ENCODE results near the gene PUM1.

The PUM1 gene

DNA sequence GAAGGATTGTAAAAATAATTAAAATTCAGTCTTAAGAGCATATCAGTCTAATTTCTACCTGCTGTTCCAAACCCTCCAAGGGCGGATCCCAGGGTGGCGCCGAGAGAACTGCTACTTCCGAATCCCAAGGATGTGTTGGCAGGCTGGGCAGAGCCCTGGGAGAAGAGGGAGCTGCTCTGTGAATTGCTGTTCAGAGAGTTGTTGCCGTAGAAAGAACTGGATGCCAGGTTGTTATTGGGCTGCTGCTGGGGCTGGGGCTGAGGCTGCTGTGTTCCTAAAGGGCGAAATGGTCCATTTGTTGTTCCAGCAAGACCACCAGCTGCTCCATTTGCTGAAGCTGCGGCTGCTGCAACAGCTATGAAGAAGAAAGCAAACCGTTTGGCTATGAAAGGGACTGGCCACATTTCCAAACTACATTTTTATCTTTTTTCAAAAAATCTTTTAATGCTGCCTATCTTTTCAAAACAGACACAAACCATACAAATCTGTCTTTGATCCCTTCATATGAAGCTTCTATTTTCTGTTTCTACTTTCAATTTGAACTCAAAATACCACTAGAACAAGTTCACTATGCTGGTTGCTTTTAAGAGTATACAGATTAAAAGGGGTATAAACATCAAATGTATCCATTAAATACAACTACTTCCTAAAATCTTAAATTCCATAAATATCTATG lies 99.5 kb downstream of the PUM1 start:
- Histone ChIP-seq H2AFZ (ENCODE audit: low read depth) (no peak overlapping the region), H3K4me2 (no peak overlapping the region), H3K79me2 (ENCODE audit: insufficient read depth, low read depth) (peaks cover 26% of the 10 kb centered on the region), H4K20me1 (ENCODE audit: insufficient read depth) (peaks cover 11% of the 10 kb centered on the region), H3K27me3 (ENCODE audit: insufficient read depth, low read depth) (no peaks in the 10 kb centered on the region), H3K36me3 (ENCODE audit: insufficient read depth) (no peaks in the 10 kb centered on the region; the same call in 1 of the 2 replicates), H3K4me1 (ENCODE audit: low read depth, poor library complexity, severe bottlenecking) (peaks cover 31% of the 10 kb centered on the region), H3K4me3 (IDR thresholded peaks at IDR 0.05; ENCODE audit: insufficient read depth, low read depth, low read length) (no peak overlapping the region), H3K27ac (no peak overlapping the region), H3K9ac (no peak overlapping the region)
- TF ChIP-seq, protein P1, sequence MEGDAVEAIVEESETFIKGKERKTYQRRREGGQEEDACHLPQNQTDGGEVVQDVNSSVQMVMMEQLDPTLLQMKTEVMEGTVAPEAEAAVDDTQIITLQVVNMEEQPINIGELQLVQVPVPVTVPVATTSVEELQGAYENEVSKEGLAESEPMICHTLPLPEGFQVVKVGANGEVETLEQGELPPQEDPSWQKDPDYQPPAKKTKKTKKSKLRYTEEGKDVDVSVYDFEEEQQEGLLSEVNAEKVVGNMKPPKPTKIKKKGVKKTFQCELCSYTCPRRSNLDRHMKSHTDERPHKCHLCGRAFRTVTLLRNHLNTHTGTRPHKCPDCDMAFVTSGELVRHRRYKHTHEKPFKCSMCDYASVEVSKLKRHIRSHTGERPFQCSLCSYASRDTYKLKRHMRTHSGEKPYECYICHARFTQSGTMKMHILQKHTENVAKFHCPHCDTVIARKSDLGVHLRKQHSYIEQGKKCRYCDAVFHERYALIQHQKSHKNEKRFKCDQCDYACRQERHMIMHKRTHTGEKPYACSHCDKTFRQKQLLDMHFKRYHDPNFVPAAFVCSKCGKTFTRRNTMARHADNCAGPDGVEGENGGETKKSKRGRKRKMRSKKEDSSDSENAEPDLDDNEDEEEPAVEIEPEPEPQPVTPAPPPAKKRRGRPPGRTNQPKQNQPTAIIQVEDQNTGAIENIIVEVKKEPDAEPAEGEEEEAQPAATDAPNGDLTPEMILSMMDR (conservative IDR thresholded peaks at IDR 0.05; ENCODE audit: low read depth, low read length) = no peak

DNA sequence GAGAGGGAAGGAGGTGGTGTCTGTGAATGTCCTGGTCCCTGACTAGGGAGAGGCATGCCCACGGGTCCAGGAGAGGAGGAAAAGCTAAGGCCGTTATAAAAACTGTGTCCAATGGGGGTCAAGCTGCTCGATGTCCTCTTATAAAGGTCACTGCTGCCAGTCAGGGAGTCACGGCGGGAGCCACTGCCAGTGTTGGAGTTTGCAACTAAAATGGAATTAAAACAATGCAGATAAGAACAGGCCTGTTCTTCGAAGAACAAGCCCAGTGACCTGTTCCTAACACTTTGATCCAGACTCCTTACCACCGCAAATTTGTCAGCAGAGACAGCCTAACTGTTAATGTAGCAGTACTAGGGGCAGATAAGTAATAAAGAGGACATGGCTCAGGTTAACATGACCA lies 100.8 kb downstream of the PUM1 start:
- Histone ChIP-seq H3K4me2 (no peak overlapping the region), H3K4me1 (ENCODE audit: low read depth, poor library complexity, severe bottlenecking) (peaks cover 18% of the 10 kb centered on the region), H3K27ac (no peak overlapping the region), H3K36me3 (ENCODE audit: insufficient read depth) (no peaks in the 10 kb centered on the region; the same call in 1 of the 2 replicates), H3K27me3 (ENCODE audit: insufficient read depth, low read depth) (no peaks in the 10 kb centered on the region), H4K20me1 (ENCODE audit: insufficient read depth) (no peaks in the 10 kb centered on the region; the same call in 1 of the 2 replicates), H3K4me3 (IDR thresholded peaks at IDR 0.05; ENCODE audit: insufficient read depth, low read depth, low read length) (no peak overlapping the region), H2AFZ (ENCODE audit: low read depth) (no peak overlapping the region), H3K79me2 (ENCODE audit: insufficient read depth, low read depth) (peaks cover 18% of the 10 kb centered on the region; the same call in 1 of the 2 replicates), H3K9ac (no peak overlapping the region)
- TF ChIP-seq, protein P1 (conservative IDR thresholded peaks at IDR 0.05; ENCODE audit: low read depth, low read length) = no peak

DNA sequence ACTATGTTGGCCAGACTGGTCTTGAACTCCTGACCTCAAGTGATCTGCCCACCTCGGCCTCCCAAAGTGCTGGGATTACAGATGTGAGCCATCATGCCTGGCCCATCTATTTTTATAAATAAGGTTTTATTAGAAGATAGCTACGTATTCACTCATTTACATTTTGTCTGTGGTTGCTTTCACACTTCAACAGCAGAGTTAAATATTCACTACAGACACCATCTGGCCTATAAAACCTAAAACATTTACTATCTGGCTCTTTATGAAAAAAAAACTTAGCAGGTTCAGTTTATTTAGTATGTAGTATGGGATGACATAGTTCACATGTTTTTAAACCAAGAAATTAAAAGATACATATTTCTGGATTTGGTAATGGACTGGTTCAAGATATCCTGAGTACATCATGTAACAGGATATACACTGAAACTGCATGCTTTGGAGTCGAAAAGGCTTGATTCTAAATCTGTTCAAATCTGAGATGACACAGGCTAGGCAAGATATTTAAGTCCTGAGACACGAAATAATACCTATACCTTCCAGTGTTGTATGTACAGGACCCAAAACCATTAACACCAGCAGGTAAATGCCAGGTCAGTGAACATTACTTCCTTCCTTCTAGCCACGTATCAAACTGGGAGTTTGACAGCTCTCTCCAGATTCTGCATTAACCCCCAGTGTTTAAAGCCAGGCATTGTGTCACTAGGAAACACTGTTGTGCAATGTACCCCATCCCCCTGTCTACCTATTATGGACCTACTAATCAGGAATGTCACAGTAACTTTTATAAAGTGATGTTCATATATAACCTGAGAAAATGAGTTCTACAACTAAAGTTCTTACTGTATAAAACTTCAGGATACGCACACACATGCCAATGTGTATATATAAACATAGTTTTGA lies 102.7 kb downstream of the PUM1 start:
- Histone ChIP-seq H3K79me2 (ENCODE audit: insufficient read depth, low read depth) (peaks cover 18% of the 10 kb centered on the region; the same call in 1 of the 2 replicates), H3K9ac (no peak overlapping the region), H2AFZ (ENCODE audit: low read depth) (no peak overlapping the region), H3K4me2 (no peak overlapping the region), H3K27me3 (ENCODE audit: insufficient read depth, low read depth) (no peaks in the 10 kb centered on the region), H3K36me3 (ENCODE audit: insufficient read depth) (no peaks in the 10 kb centered on the region; the same call in 1 of the 2 replicates), H3K4me3 (IDR thresholded peaks at IDR 0.05; ENCODE audit: insufficient read depth, low read depth, low read length) (no peak overlapping the region), H4K20me1 (ENCODE audit: insufficient read depth) (no peaks in the 10 kb centered on the region), H3K4me1 (ENCODE audit: low read depth, poor library complexity, severe bottlenecking) (peaks cover 13% of the 10 kb centered on the region), H3K27ac (no peak overlapping the region)
- TF ChIP-seq, protein P1 (conservative IDR thresholded peaks at IDR 0.05; ENCODE audit: low read depth, low read length) = no peak

DNA sequence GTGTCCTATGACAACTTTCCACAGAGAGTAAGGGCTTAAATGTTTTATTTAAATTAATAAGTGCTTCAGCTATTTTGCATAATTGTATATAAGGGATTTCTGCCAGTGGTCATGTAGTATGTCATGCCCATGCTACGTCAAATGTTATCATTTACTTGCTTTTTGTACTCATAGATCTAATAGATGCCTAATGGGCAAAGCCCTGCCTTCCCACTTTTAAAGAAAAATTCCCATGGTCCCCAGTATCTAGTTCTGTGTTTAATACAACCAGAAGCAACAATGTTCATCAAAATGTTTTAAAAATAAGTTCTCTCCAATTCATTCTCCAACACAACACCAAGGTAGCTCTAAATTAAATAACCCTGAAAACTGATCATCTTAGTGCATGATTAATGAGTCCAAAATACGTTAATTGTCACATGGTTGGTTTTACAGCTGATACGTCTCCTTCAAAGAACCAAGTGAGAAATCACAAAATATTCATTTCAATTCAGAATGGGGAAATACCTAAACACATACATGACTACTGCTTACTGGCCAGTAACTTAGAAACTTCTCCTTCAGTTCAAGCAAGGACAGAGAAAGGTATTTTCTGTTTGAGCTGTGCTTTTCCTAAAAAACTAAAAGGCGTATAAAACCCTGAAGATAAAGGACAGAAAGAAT lies 107.8 kb downstream of the PUM1 start:
- H3K27me3 ChIP-seq (ENCODE audit: insufficient read depth, low read depth) = no peaks in the 10 kb centered on the region
- H3K27ac ChIP-seq = no peak overlapping the region
- no peak overlapping the region for H3K4me2 ChIP-seq
- TF ChIP-seq, protein P1 (conservative IDR thresholded peaks at IDR 0.05; ENCODE audit: low read depth, low read length) = no peak
- peaks cover 12% of the 10 kb centered on the region; the same call in 1 of the 2 replicates for H3K79me2 ChIP-seq (ENCODE audit: insufficient read depth, low read depth)
- no peak overlapping the region for H3K9ac ChIP-seq
- H3K4me3 ChIP-seq (IDR thresholded peaks at IDR 0.05; ENCODE audit: insufficient read depth, low read depth, low read length) = no peak overlapping the region
- H2AFZ ChIP-seq (ENCODE audit: low read depth) = no peak overlapping the region
- H3K4me1 ChIP-seq (ENCODE audit: low read depth, poor library complexity, severe bottlenecking) = no peaks in the 10 kb centered on the region
- H3K36me3 ChIP-seq (ENCODE audit: insufficient read depth) = 0 out of 2 replicates have a peak, but pooled peaks cover 4% of the 10 kb centered on the region
- 0 out of 2 replicates have a peak, but pooled peaks cover 3% of the 10 kb centered on the region for H4K20me1 ChIP-seq (ENCODE audit: insufficient read depth)

All from KMS-11 (cell line).